K562 (cell line): ENCODE measurements around the gene MYRFL. TPM values are rescaled to one million over a fixed set of nuclear protein-coding genes. Genes with fewer than 3 reads are reported as not detected.

Experiments
- ATAC-seq: fragments of 200-7000 bp; cut with Tn5 transposase; 3 replicates; pipeline ENCODE4 v1.9.1; 2020; ENCODE audit warnings: moderate library complexity
- BruUV-seq: library from RNA; stranded (reverse); fragments of 400-500 nt; replicated peaks from 2 replicates; lab custom pipeline; 2021; lab: Mats Ljungman, UMichigan
- CTCF ChIA-PET: fragments of 300-600 bp; formaldehyde crosslinking; extraction: SDS; loops from one replicate; lab custom pipeline; 2021; ENCODE audit warnings: low intra/inter-chr PET ratio; lab: Yijun Ruan, JAX
- POLR2A ChIA-PET: fragments of 300-600, 350-650 bp; sonication (Branson Sonifier 250); formaldehyde crosslinking; extraction: SDS; loops from one replicate; lab custom pipeline; 2021; ENCODE audit warnings: antibody characterized with exemption, inconsistent platforms; lab: Yijun Ruan, JAX
- DNase-seq, 4 experiments: peaks; one replicate each; pipeline versions ENCODE4 v3.0.0 to v3.0.0-alpha.2; 2011 to 2018; ENCODE audit warnings: low spot score in 3 of 4, mixed read lengths in 3 of 4; ENCODE audit errors: extremely low read depth in 1 of 4
- FAIRE-seq: peaks from 2 replicates; lab custom pipeline; 2011; peaks lifted over from hg19 to GRCh38; lab: Jason Lieb, UNC
- H2AFZ ChIP-seq: 2 replicates; pipeline ENCODE4 v1.6.0; 2011; ENCODE audit warnings: low read depth, low read length, control low read depth, inconsistent platforms
- H3K27ac ChIP-seq: fragments of 200-600 bp; 3 replicates; pipeline ENCODE4 v1.8.0; 2011; ENCODE audit warnings: low read depth, mild to moderate bottlenecking, control low read depth, inconsistent platforms, low read length, moderate library complexity, mixed read lengths; ENCODE audit errors: extremely low read depth
- H3K27me3 ChIP-seq, 2 experiments: fragments of 300-600 bp in 1 of 2; 2 replicates in 1 of 2; 3 replicates in 1 of 2; pipeline versions ENCODE4 v1.6.0 to v1.8.0; 2011; ENCODE audit warnings: inconsistent platforms in 2 of 2, low read length in 2 of 2, mild to moderate bottlenecking in 1 of 2, mixed read lengths in 1 of 2, moderate library complexity in 1 of 2; ENCODE audit not compliant: control insufficient read depth in 2 of 2, insufficient read depth in 2 of 2
- H3K36me3 ChIP-seq: fragments of 300-600 bp; 3 replicates; pipeline ENCODE4 v1.8.0; 2011; ENCODE audit warnings: mild to moderate bottlenecking, low read length, inconsistent platforms; ENCODE audit not compliant: control insufficient read depth, insufficient read depth
- H3K4me1 ChIP-seq, 2 experiments: fragments of 200-600 bp in 1 of 2; replicated peaks in 1 of 2; 2 replicates in 1 of 2; 3 replicates in 1 of 2; pipeline versions ENCODE4 v1.5.1 to v1.8.0; 2011; ENCODE audit warnings: inconsistent platforms in 2 of 2, low read length in 2 of 2, mild to moderate bottlenecking in 1 of 2, mixed read lengths in 1 of 2, moderate library complexity in 1 of 2; ENCODE audit not compliant: control insufficient read depth in 2 of 2, insufficient read depth in 2 of 2
- H3K4me2 ChIP-seq: 2 replicates; pipeline ENCODE4 v1.6.1; 2011; ENCODE audit warnings: low read length, control low read depth, inconsistent platforms, mixed read lengths; ENCODE audit not compliant: insufficient read depth
- H3K4me3 ChIP-seq: fragments of 200-600 bp; sonication (generic), shearing (Covaris generic); 2 replicates; pipeline ENCODE4 v1.5.1; 2016; ENCODE audit warnings: control low read depth, inconsistent platforms
- H3K79me2 ChIP-seq: fragments of 200-600 bp; 3 replicates; pipeline ENCODE4 v1.8.0; 2011; ENCODE audit warnings: low read length, inconsistent platforms; ENCODE audit not compliant: control insufficient read depth, insufficient read depth
- H3K9ac ChIP-seq, 2 experiments: 2 replicates each; pipeline versions ENCODE4 v1.6.0 to v1.6.1; 2011; ENCODE audit warnings: low read depth in 2 of 2, low read length in 2 of 2, control low read depth in 1 of 2, inconsistent platforms in 1 of 2, mild to moderate bottlenecking in 1 of 2, mixed read lengths in 1 of 2; ENCODE audit not compliant: insufficient read depth in 1 of 2
- H3K9me1 ChIP-seq: one replicate; pipeline ENCODE4 v1.6.0; 2011; ENCODE audit warnings: inconsistent platforms, mild to moderate bottlenecking, low read length, moderate library complexity; ENCODE audit not compliant: control insufficient read depth, insufficient read depth
- H3K9me3 ChIP-seq: replicated peaks from 2 replicates; pipeline ENCODE4 v1.5.1; 2011; ENCODE audit warnings: low read depth, low read length, inconsistent platforms; ENCODE audit not compliant: control insufficient read depth, insufficient read depth
- H4K20me1 ChIP-seq: replicated peaks from 2 replicates; pipeline ENCODE4 v1.6.1; 2011; ENCODE audit warnings: low read length, inconsistent platforms, mixed read lengths; ENCODE audit not compliant: control insufficient read depth, insufficient read depth
- AFF4 ChIP-seq: sonication (generic); formaldehyde crosslinking; IDR thresholded peaks from 2 replicates; pipeline ENCODE4 v1.8.0; 2023; ENCODE audit warnings: mild to moderate bottlenecking, missing genetic modification reagents
- E2F5 ChIP-seq: sonication (generic); formaldehyde crosslinking; IDR thresholded peaks from 2 replicates; pipeline ENCODE4 v1.8.0; 2022; ENCODE audit warnings: mild to moderate bottlenecking, missing genetic modification reagents
- HDAC6 ChIP-seq: IDR thresholded peaks from 2 replicates; pipeline ENCODE4 v1.6.1; 2012; ENCODE audit warnings: low read depth, mild to moderate bottlenecking, control low read depth, inconsistent platforms, low read length, moderate library complexity
- HMG20B ChIP-seq: fragments of 250-450 bp; sonication (Bioruptor Pico); IDR thresholded peaks from 2 replicates; pipeline ENCODE4 v1.5.0; 2021; ENCODE audit warnings: mild to moderate bottlenecking
- ILF3 ChIP-seq: fragments of 450-650 bp; IDR thresholded peaks from 2 replicates; pipeline ENCODE4 v1.6.1; 2018; ENCODE audit warnings: antibody characterized with exemption, mild to moderate bottlenecking, moderate library complexity, borderline replicate concordance
- KDM5B ChIP-seq: fragments of 200-600 bp; sonication (generic); IDR thresholded peaks from 2 replicates; pipeline ENCODE4 v1.6.1; 2012; ENCODE audit warnings: low read depth, mild to moderate bottlenecking, moderate library complexity, low read length, control low read depth, inconsistent platforms; ENCODE audit not compliant: insufficient replicate concordance
- KLF1 ChIP-seq: fragments of 450-650 bp; IDR thresholded peaks from 2 replicates; pipeline ENCODE4 v1.6.1; 2016; ENCODE audit warnings: missing genetic modification characterization, missing compliant biosample characterization
- MTA1 ChIP-seq: fragments of 450-650 bp; IDR thresholded peaks from 2 replicates; pipeline ENCODE4 v1.6.1; 2017; ENCODE audit warnings: borderline replicate concordance
- NR1H2 ChIP-seq: sonication (generic); formaldehyde crosslinking; IDR thresholded peaks from 2 replicates; pipeline ENCODE4 v1.4.0; 2020; ENCODE audit warnings: mild to moderate bottlenecking, missing genetic modification reagents
- SMARCE1 ChIP-seq: fragments of 450-650 bp; IDR thresholded peaks from 2 replicates; pipeline ENCODE4 v1.7.1; 2016; ENCODE audit warnings: mild to moderate bottlenecking
- STAG1 ChIP-seq: sonication (generic); formaldehyde crosslinking; IDR thresholded peaks from 2 replicates; pipeline ENCODE4 v1.5.0; 2020; ENCODE audit warnings: missing genetic modification reagents, borderline replicate concordance
- ZNF146 ChIP-seq: IDR thresholded peaks from one replicate; pipeline ENCODE4 v1.6.1; 2018; ENCODE audit warnings: missing compliant biosample characterization; ENCODE audit not compliant: unreplicated experiment
- ZNF518B ChIP-seq: fragments of 250-450 bp; sonication (Bioruptor Pico); IDR thresholded peaks from 2 replicates; pipeline ENCODE4 v1.5.0; 2021; ENCODE audit warnings: mild to moderate bottlenecking, moderate library complexity
- ZNF717 ChIP-seq: fragments of 250-450 bp; sonication (Bioruptor Pico); IDR thresholded peaks from 2 replicates; pipeline ENCODE4 v1.5.0; 2021
- WGBS: fragments of 100-300 bp; shearing (Covaris generic); methylation state at CpG from one replicate; pipeline ENCODE4 v1.1.6; 2016; ENCODE audit warnings: low coverage, mixed read lengths; ENCODE audit not compliant: insufficient coverage; ENCODE audit errors: missing lambda C conversion rate; 5-methylcytosine and 5-hydroxymethylcytosine counted together
- in situ Hi-C: fragments of 300-500 bp; cut with MboI; formaldehyde crosslinking; loops from 4 replicates; pipeline ENCODE4 v1.15.0; 2018; ENCODE audit warnings: inconsistent platforms, mixed read lengths
- intact Hi-C: fragments of 100-400 bp; cut with micrococcal nuclease; formaldehyde crosslinking; loops from 2 replicates; pipeline ENCODE4 v1.14.2; 2022
- polyA plus RNA-seq, 8 experiments: library from polyadenylated mRNA; depleted of rRNA in 4 of 8; stranded (reverse) in 5 of 8; unstranded in 3 of 8; fragments of >200 nt; fragmentation: Nextera tagmentation in 2 of 8; fragmentation: Illumina TruSeq in 1 of 8; extraction: Ambion mirVana in 2 of 8; extraction: Trizol in 1 of 8; gene quantifications; 2 replicates each; pipeline versions ENCODE4 v1.2.1 to v1.2.3, GENCODE V29; 2011 to 2014; ENCODE audit warnings: inconsistent platforms in 1 of 8, missing spikeins in 1 of 8
- total RNA-seq, 7 experiments: library from RNA; depleted of rRNA in 6 of 7; stranded (reverse); fragments of >200 nt in 6 of 7; fragmentation: Illumina TruSeq in 2 of 7; extraction: Trizol in 2 of 7; gene quantifications; 2 replicates each; pipeline versions ENCODE4 v1.2.1 to v1.2.3, GENCODE V29; 2011 to 2021; ENCODE audit warnings: low replicate concordance in 1 of 7

The MYRFL gene
- total and polyA plus RNA-seq, 9 of the 15 experiments (the other 6 are each of a cell fraction or from before 2014, with no cell fraction given): not detected

GRCh38 chr12:69783365-69783764, 41.7 kb upstream of the MYRFL start:
- 5% methylated on average over 6 of the region's 6 CpGs for WGBS
- DNase-seq (no peak), FAIRE-seq (no peak), ATAC-seq (no peak)
- intact Hi-C loops (loop anchor here (5.0 to 10.0 kb wide), 3 partner anchors 94 to 944 kb away; no protein-coding TSS in a partner anchor), in situ Hi-C loops (no loop called here)
- Histone ChIP-seq H3K9ac (no peak overlapping the region), H4K20me1 (no peaks in the 10 kb centered on the region), H3K79me2 (no peaks in the 10 kb centered on the region), H3K4me3 (no peak overlapping the region), H3K36me3 (no peaks in the 10 kb centered on the region), H3K4me2 (no peak overlapping the region), H2AFZ (no peak overlapping the region), H3K27me3 (no peaks in the 10 kb centered on the region), H3K9me3 (no peaks in the 10 kb centered on the region), H3K4me1 (no peaks in the 10 kb centered on the region), H3K27ac (no peak overlapping the region), H3K9me1 (peaks cover 4% of the 10 kb centered on the region)
- CTCF ChIA-PET: no interaction called here
- BruUV-seq: no TSS peak
- POLR2A ChIA-PET: no interaction called here
- no peak for TF ChIP-seq ILF3
- no peak for TF ChIP-seq KDM5B
- TF ChIP-seq MTA1: no peak
- TF ChIP-seq SMARCE1: no peak
- TF ChIP-seq NR1H2 (CRISPR knock-in tag): no peak
- no peak for TF ChIP-seq E2F5 (CRISPR knock-in tag)
- no peak for TF ChIP-seq HMG20B (CRISPR knock-in tag)
- TF ChIP-seq ZNF518B (CRISPR knock-in tag): no peak
- TF ChIP-seq ZNF146 (CRISPR knock-in tag): no peak
- no peak for TF ChIP-seq HDAC6
- TF ChIP-seq ZNF717 (CRISPR knock-in tag): no peak
- TF ChIP-seq KLF1: no peak
- no peak for TF ChIP-seq STAG1
- TF ChIP-seq AFF4 (CRISPR knock-in tag): no peak
